Right lung (tissue), 5 donors: ENCODE data around the gene TRPM3. TPM values are rescaled to one million over a fixed set of nuclear protein-coding genes. Genes with fewer than 3 reads are reported as not detected.

Source experiments
- DNase-seq, 2 donors: peaks; one replicate each; pipeline ENCODE4 v3.0.0-alpha.2; 2013
- polyA plus RNA-seq, 5 donors: library from polyadenylated mRNA; unstranded; fragments of 120-200 nt; gene quantifications; one replicate each; pipeline versions ENCODE4 v1.2.1 to v1.2.3, GENCODE V29; 2013; ENCODE audit warnings: inconsistent platforms in 1 of 5, low replicate concordance in 1 of 5; ENCODE audit not compliant: insufficient read length in 5 of 5, insufficient read depth in 1 of 5

The TRPM3 gene
- polyA plus RNA-seq, 5 donors: 0.45 to 1.7 (median 1.1) TPM

GRCh38 chr9:70525519-70525918 lies 595.9 kb downstream of the TRPM3 start:
- DNase-seq: no peak

GRCh38 chr9:70519912-70520724 lies 601.3 kb downstream of the TRPM3 start:
- DNase-seq: no peak

DNA sequence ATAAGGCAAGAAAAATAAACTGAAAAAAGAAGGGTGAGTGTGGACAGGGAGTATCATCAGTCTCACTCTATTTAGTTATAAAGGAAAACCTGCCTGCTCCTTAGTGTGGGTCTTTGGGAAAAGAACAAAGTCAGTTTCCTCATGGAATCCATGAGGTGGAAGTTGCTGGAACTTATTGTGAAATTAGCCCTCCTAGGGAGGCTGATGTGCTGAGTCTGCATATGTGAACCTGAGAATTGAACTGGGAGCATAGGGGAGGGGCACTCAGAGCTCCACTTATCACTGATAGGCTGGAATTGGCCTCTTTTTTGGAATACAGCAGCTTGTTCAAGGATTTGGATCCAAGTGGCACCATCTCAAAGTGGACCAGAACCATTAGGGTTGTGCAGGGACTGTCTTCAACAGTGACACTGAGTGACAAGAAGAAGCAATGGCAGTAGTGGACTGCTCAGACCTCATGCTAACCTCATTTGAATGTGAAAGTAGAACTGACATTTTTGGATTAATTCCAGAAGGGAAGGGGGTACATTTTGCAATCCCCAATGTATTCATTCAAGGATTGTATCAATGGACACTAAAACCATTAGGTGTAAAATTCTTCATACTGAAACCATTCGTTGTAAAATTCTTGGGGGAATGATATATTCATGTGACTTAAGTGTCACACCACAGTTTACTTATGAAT lies 603.4 kb downstream of the TRPM3 start:
- no peak for DNase-seq

DNA sequence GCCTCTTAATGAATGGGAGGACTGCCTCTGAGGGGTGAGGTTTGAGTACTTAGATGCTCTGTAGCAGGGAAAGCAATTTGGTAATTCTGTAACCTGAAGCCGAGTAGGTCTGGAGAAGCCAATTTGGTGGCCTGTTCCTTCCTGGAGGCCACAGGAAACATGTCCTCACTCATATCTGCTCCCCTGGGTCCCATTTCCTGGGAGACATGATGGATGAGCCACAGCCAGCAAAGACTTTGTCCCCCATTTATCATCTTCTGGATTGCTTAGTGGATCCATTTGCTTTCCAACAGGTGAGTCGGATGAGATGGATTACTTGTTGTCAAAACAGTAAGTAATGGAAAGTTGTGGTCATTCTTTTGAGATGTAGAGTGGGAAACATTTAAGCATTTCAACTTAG lies 607.1 kb downstream of the TRPM3 start:
- DNase-seq: no peak

DNA sequence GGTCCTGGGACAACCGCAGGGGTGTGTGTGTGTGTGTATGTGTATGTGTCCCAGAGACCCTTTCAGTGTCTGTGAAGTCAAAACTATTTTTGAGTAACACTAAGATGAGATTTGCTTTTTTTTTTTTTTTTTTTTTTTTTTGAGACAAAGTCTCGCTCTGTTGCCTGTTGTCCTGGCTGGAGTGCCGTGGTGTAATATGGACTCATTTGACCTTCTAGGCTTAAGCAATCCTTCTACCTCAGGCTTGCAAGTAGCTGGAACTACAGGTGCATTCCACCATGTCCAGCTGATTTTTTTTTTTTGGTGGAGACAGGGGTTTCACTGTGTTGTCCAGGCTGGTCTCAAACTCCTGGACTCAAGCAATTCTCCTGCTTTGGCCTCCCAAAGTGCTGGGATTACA lies 609.6 kb downstream of the TRPM3 start:
- DNase-seq: no peak

DNA sequence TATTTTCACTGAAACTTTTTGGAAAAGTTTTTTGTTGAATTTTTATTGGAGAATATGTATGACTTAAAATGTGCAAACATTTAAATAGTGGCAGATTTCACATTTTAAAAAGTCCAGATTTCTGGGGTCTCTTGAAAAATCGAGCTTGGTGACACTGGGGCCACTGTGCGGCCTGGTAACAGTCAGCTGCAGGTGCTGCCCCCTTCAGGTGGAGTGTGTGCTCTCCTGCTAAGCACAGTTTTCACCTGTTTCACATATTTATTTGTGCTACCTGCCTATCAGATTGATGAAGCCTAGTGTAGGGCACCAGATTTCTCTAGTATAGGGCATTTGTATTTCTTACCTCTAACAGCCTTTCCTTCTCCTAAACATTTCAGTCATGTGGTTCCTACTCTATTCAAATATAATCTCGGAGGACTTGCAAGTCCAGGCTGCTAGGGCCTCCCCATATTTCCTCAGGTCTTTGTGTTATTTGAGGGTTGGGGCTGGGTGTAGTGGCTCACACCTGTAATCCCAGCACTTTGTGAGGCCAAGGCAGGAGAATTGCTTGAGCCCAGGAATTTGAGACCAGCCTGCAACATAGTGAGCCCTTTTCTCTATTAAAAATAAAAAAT lies 611.2 kb downstream of the TRPM3 start:
- no peak for DNase-seq

DNA sequence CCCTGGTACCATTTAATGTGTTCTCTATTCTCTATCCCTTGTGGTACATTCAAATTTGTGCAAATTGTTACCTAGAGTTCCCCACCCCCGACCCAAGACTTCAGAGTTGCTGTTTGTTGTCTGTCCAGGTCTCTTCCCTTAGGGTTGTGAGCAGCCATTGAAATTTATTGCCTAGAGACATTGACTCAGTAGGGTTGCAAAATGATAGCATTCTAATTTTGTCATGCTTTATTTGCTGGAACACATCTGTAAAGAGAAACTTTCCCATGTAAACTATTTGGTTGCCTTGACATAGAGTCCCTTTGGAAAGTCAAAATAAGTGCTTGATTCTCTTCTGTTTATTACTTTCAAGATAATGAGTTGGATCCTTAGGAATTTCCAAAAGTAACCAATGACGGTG lies 615.3 kb downstream of the TRPM3 start:
- no peak for DNase-seq

- no peak for DNase-seq
Measured at GRCh38 chr9:70504834-70505233, 616.6 kb downstream of the TRPM3 start.

- DNase-seq: no peak
Measured at GRCh38 chr9:70502690-70503089, 618.7 kb downstream of the TRPM3 start.

DNA sequence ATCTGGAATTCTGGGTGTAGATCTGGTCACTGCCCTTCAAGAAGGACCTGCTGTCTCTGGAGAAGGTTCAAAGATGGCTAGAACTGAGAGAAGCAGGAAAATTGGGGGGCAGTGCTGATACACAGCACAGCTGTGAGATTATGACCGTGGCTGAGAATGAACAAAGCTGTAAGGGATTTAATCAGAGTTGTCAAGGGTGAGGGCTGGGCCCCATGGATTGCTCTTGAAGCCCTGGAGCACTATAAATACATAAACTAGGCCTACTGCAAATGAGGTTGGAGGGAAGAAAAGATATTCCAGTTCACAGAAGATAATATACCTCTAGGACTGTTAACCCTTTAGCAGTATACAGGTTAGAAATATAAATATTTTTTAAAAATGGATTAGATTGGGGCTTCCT lies 620.6 kb downstream of the TRPM3 start:
- DNase-seq: no peak

- no peak for DNase-seq
Measured at GRCh38 chr9:70499621-70500020, 621.8 kb downstream of the TRPM3 start.

GRCh38 chr9:70498866-70499265 lies 622.6 kb downstream of the TRPM3 start:
- DNase-seq: no peak

- DNase-seq: no peak
Measured at GRCh38 chr9:70496244-70496643, 625.2 kb downstream of the TRPM3 start.

DNA sequence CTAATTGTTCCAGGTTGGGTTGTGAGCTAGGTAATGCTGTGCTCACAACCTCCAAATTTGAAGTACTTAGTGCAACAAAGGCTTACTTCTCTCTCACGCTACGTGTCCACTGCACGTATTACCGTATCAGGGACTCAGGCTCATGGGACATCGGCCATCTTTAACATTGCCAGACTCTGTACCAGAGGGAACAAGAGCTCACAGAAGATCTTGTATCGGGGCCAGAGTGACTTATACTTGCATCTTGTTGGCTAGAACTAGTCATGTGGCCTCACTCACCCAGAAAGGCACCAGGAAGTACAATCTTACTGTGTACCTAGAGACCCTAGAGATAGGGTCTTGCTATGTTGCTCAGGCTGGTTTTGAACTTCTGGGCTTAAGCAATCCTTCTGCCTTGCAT lies 625.9 kb downstream of the TRPM3 start:
- DNase-seq: no peak

DNA sequence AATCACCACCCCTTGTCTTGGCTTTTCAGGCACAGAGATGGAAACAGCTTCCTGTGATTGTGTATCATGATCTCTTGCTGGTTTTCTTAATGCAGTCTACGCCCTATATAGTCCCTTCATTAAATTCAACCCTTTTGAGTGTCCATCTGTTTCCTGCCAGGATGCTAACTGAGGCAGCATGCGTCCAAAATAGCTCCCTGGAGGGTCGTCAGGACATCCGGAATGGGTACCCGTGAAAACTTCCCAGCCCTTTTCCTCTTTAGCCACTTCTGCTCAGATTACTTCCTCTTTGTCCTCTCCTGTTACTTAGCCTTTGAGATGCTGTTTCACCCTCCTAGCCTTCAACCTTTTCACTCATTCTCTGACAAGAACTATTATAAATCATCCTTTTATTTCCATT lies 627.2 kb downstream of the TRPM3 start:
- DNase-seq: no peak

GRCh38 chr9:70493029-70493428 lies 628.4 kb downstream of the TRPM3 start:
- no peak for DNase-seq

DNA sequence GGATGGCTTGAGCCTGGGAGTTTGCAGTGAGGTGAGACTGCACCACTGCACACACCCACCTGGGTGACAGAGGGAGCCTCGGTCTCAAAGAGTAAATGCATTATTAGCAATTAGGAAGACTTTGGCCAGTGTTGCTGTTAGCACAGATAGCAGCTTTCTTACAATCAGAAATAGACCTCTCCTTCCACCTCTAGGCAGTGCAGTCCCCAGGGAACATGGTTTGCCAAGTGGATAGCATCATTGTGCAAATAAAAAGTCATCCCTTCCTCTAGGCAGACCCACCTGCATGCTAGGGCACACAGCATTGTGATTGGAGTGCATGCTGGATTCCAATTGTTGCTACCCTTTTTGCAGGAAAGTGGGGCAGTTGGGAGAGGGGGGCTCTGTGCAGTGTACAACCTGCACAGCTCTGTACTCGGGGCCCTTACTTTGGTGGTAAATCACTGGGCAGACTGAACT lies 629.1 kb downstream of the TRPM3 start:
- DNase-seq: no peak

DNA sequence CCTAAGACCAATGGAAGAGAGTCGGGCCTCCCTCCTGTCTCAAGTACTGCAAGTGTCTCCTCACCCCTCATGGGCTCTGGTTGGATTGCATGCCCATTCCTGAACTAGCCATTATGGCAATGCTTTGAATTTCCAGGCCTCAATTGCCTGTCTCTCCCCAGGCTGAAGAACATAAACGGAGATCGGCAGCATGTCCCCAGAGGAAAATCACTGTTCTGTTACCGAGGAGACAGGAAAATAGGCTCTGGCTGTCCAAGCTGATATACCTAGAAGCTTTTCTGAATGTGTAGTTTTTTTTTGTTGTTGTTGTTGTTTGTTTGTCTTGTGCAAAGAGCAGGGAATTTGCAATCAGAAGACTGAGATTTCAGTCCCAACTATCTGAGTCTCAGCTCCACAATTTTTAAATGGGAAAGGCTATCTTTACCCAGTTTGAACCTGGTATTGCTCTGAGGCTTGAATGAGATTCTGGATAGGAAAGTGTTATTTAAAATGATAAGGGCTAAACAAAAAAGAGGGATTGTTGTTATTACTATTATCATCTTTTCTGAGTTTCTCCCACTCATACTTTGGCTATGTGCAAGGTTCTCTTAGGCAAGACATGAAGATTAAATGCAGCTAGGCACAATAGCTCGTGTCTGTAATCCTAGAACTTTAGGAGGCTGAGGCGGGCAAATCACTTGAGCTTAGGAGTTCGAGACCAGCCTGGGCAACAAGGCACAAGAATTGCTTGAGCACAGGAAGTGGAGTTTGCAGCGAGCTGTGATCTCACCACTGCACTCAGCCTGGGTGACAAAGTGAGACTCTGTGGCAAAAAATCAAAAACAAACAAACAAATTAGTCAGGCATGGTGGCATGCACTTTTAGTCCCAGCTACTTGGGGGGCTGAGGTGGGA lies 629.7 kb downstream of the TRPM3 start:
- DNase-seq: no peak

DNA sequence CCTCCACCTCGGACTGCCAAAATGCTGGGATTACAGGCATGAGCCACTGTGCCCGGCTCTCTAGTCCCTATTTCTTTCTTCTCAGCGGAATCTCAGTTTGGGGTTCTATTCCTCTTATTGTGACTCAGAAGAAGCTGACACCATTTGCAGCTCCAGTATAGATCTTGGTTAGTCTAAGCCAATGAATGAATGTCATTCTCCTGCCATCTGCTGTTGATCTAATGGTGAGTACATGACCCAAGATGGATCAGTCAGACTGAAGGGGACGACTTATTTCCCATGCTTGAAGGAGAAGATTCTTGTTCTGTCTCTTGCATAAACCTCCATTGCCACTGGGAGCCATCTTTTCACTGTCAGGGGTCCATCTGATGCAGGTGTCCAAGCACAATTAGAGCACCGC lies 630.9 kb downstream of the TRPM3 start:
- DNase-seq: no peak

- DNase-seq: no peak
Measured at GRCh38 chr9:70488793-70489105, 632.7 kb downstream of the TRPM3 start.

DNA sequence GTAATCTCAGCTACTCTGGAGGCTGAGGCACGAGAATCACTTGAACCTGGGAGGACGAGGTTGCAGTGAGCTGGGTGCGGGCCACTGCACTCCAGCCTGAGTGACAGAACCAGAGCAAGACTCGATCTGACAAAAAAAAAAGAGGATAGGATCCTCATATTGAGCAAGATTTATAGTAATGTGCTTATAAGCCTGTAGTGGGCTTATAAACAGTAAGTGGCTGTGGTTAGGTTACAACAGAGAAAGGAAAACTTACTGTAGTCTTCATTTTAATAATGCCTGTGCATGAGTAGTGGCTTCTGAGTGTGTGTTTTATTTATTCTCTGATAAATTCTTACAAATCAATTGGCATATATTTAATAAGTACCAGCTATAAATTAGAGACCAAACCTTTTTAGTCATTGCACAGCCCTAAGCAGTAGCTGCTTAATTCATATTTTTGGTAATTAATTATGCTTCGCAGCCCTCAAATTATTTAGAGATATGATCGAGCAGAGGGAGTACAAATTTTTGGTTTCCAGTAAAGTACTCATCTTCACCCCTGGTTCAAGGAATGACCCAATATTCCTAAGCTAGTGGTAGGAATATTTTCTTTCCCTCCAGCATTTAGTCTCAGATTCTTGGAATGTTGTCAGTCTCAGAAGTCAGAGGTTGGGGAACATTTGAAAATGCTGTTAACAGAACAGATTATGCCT lies 633.2 kb downstream of the TRPM3 start:
- DNase-seq: no peak
